NCI-H526 treated with DMSO at 0.1 percent for 48 hours (cell line): Measurements from ENCODE around the gene SPATA2L.
"Not testable (repeated sequence)": the region's sequence is repeated elsewhere in the genome, so short reads cannot be mapped to it uniquely, and the experiment has no call there.

Source experiments
- DNase-seq: peaks from one replicate; lab custom pipeline; 2025; lab: John Stamatoyannopoulos, UW

The SPATA2L gene

DNA sequence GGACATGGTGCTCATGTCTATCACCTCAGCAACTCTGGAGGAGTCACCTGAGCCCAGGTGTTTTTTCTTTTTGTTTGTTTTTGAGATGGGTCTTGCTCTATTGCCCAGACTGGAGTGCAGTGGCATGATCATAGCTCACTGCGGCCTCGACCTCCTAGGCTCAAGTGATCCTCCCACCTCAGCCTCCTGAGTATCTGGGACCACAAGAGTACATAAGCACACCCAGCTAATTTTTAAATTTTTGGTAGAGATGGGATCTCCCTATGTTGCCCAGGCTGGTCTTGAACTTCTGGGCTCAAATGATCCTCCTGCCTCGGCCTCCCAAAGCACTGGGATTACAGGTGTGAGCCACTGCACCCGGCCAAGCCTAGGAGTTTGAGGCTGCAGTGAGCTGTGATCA lies 11.9 kb downstream of the SPATA2L start:
- DNase-seq = not testable (repeated sequence)

DNA sequence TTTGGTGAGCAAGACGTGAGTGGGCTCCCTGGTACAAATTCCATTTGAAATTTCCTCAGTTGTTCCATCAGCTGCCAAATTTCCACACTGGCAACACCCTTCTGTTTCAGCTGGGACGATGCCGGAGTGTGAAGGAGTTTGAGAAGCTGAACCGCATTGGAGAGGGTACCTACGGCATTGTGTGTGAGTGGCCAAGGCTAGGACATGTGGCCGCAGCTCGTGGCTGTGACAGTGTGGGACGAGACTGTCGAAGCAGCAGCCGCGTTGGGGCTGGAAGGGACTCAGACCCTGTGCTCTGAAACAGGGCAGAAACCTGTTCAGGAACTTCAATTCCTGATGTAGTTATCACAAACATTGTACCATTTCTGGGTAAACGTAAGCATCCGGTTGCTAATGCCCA lies 12.4 kb downstream of the SPATA2L start:
- no peak for DNase-seq

DNA sequence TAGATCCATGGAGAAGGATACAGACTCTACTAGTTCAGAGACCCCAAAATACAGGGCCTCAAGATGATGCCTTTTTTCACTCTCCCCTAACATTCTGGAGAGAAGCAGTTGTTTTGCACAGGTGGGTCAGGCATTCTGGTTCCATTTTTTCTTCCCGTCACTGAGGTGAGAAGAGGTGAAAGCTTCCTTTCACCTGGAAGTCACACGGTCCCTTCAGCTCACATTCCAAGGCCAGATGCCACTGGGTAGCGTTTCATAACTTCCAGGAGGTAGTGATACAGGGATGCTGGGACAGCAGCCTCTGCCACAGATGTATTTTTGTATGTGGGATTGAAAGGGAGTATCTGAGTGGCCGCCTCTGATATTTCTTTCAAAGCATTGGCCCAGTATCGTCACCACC lies 13.1 kb downstream of the SPATA2L start:
- no peak for DNase-seq

DNA sequence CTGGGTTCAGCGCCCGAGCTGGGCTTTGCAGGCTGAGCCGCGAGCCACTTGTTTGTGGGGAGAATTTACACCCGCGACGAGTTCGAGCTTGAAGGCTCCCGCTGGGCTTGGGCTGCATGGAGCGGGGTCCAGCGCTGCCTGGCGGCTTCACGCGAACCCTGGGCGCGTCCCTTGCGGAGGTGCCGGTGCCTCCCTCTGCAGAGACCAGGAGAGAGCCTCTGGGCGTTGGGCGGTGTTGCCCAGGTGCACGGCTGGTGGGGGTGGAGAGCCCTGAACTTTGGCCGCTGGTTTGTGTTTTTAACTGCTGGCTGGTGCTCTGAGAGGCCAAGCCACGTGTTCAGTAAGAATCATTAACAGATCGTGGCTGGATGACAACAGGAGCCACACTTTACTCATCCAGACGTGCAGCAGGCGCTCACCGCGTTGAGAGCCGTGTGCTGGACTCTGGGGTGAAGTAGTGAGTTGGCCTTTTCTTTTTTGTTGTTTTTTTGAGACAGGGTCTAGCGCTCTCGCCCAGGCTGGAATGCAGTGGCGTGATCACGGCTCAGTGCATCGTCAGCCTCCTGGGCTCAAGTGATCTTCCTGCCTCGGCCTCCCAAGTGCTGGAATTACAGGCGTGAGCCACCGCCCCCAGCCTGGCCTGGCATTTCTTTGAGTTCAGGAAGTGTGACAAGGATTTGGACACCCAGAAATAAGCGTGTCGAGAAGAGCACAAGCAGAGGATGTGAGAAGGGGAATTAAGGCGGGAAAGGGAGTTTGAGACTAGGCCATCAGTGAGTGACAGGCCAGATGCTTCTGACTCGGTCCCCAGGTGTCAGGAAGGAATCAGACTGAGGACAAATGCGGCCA lies 14.2 kb downstream of the SPATA2L start:
- peak; percentile 8 for DNase-seq

DNA sequence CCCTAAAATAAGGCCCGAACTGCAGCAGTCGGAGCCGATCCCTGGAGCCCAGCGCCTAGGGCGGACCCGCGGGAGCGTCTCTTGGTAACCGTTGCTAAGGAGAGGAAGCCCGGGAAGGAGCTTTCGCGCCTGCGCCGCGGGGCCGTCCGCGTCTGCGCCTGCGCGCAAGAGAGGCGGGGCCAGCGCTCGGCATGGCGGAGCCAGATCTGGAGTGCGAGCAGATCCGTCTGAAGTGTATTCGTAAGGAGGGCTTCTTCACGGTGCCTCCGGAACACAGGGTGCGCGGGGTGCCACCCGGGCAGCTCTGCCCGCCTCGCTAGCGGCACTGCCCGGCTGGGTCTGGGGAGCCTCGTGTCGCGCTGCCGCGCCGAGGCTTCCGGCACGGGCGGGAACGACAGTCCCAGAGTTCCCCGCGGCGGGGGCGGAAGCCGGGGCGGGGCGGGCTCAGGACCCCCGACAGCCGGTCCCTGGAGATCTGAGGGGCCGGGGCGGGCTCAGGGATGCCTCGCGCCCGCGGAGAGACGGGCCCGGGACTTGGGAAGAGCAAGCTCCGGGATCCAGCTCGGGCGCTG lies 14.9 kb downstream of the SPATA2L start, which contains the start of gene CDK10:
Gene CDK10 (plus strand): TSS at position 170 of the 572 bp plus-strand sequence. CDS start 22 bp downstream, at position 192.
- peak; percentile 72 for DNase-seq

DNA sequence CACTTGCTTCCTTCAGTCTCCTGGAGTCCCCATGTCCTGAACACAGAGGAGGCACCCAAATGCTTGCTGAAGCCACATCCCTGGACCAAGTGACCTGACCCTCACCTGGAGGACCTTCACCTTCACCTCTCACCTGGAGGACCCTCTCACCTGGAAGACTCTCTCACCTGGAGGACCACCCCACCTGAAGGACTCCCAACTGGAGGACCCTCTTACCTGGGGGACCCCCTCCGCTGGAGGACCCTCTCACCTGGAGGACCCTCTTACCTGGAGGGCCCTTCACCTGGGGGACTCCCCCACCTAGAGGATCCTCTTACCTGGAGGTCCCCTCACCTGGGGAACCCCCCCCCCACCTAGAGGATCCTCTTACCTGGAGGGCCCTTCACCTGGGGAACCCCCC lies 15.6 kb downstream of the SPATA2L start:
- DNase-seq = no peak

DNA sequence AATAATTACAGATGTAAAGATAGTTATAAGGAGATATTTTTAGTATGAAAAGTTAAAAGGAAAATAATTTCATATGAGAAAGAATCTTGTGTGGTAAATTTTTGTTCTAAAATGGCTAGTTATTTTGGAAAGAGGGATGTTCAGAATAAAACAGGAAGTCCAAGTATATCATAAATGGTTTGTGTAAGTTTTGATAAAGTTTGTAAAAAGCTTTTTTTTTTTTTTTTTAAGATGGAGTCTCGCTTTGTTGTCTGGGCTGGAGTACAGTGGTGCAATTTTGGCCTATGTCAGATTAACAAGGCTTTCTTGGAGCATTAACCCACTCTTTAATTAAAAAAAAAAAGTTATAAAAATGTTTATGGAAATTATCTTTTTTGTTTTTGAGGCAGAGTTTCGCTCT lies 23.2 kb downstream of the SPATA2L start:
- DNase-seq = no peak

DNA sequence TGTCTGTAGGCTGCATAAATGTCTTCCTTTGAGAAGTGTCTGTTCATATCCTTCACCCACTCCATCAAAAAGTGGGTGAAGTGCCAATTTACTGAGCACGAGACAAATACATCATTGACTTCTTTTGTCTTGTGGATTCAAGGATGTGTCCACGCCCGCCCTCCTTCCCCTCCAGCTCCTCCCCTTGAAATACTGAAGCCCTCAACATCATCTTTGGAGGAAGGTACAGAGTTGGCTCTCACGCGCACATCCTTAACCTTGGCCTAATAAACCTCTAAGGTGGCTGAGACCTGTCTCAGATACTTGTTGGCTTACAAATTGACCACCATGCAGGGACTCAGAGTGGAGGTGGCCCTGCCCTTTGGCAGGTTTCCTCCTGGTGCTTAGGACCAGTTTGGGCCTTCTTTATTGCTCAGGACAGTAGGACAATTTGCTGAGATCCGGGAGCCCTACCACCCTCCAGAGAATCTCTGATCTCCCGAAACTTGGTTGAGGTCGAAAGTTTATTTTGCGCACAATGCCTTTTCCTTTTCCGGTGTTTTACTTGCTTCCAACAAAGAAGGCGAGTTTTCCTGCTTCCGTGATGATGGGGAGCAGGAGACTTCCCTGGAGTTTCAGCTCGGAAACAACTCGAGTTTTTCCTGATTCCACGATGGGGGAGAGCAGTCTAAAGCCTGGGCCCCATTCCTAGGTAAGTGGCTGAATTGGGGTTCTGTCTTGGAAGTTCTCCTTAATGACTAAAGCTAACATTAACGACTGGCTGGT lies 29.1 kb downstream of the SPATA2L start:
- DNase-seq = no peak

DNA sequence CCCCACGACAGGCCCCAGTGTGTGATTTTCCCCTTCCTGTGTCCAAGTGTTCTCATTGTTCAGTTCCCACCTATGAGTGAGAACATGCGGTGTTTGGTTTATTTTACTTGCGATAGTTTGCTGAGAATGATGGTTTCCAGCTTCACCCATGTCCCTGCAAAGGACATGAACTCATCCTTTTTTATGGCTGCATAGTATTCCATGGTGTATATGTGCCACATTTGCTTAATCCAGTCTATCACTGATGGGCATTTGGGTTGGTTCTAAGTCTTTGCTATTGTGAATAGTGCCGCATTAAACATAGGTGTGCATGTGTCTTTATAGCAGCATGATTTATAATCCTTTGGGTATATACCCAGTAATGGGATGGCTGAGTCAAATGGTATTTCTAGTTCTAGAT lies 29.9 kb downstream of the SPATA2L start:
- DNase-seq = not testable (repeated sequence)

DNA sequence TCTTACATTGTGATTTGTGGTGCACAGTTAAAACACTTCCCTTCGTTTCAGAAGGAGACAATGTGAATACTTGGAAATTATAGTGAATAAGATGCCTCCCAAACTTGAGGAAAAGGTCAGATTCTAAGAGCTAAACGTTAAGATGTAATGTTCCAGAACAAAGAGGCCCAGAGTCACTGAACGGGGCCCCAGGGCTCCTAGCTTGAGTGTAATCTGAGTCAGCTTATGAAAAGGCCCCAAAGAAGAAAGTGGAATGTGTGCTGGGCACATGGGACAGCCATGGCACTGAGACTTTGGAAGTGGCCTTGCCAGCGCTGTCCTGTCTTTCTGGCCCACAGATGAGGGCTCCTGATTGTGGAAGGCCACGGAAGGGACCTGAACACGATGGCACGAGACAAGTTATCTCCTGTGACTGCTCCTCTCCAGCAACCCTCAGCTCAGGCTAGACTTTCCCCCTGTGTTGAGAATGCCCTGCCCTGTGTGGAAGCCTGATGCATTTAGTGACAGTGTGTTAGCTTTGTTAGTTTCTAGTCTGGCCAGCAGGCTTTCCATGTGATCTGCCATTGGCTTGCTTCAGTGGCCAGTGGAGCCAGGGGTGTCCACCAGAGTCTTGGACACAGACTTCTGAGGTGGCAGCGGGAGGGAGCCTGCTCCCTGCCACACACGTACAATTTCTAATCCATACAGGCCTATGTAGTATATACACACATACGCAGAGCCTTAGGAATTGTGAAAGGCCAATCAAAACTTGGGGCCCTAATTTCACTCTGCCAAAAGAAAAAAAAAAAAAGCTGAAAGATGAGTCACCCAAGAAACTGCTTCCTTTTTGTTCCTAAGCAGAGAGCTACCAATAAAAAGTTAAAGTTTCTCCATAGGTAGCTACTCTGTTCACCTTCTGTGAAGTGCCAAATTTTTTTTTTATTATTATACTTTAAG lies 30.7 kb downstream of the SPATA2L start:
- DNase-seq = no peak

DNA sequence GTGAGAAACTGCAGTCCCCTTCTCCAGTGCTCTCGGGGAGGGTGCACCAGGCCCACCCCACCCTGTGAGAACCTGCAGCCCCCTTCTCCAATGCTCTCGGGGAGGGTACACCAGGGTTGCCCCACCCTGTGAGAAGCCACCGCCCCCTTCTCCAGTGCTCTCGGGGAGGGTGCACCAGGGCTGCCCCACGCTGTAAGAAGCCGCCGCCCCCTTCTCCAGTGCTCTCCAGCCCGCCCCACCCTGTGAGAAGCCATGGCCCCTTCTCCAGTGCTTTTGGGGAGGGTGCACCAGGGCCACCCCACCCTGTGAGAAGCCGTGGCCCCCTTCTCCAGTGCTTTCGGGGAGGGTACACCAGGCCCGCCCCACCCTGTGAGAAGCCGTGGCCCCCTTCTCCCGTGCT lies 31.8 kb downstream of the SPATA2L start:
- DNase-seq = no peak

DNA sequence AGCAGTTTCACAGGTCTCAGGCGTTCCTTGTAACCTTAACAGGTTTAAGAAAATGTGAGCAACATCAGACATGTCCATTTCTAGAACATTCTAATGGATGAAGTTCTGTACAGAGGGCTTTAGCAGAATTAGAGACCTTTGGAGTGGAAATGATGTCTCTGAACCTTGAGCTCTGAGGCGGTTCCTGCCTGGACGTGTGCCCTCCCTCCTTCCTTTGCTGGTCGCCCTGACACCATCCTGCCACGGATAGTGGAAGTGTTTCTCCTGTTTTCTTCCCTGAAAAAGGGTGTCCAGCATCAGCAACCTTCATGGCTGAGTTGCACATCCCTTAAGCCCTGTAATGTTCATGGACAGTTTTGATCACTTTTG lies 32.7 kb downstream of the SPATA2L start:
- DNase-seq = no peak

DNA sequence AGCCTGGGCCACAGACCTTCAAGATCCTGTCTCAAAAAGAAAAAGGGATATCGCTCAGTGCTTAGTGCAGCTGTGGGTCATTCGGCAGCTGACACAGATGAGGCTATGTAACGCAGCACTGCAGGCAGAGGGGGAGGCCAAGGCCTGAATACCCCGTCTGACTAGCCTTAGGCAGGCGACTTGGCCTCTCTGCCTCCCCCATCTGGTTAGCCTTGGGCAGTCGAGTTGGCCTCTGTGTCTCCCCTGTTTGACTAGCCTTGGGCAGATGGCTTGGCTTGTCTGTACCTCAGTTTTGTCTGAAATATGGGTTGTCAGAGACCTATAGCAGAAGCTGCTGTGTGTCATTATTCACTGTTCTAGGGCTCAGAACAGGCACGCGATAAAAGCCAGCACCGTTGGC lies 33.9 kb downstream of the SPATA2L start:
- no peak for DNase-seq

DNA sequence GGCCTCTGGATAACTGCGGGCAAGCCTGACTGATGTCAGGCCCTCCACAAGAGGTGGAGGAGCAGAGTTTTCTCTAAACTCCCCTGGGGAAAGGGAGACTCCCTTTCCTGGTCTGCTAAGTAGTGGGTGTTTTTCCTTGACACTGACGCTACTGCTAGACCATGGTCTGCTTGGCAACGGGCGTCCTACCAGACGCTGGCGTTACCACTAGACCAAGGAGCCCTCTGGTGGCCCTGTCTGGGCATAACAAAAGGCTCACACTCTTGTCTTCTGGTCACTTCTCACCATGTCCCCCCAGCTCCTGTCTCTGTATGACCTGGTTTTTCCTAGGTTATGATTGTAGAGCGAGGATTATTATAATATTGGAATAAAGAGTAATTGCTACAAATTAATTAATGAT lies 34.5 kb downstream of the SPATA2L start:
- not testable (repeated sequence) for DNase-seq

DNA sequence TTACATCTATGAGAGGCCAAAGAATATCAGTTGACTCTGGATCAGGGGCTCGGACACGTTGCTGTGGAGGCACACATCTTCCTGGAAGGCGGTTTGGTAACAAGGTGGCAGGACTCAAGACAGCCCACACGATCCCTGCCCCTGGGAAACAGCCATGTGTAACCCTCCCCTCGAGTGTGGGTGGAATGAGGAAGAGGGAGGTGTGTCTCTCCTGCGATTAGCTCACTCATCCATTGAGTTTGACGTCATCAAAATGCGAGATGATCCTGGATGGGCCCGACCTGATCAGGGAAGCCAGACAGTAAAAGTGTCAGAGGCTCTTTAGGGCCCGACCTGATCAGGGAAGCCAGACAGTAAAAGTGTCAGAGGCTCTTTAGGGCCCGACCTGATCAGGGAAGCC lies 37.3 kb downstream of the SPATA2L start:
- not testable (repeated sequence) for DNase-seq

DNA sequence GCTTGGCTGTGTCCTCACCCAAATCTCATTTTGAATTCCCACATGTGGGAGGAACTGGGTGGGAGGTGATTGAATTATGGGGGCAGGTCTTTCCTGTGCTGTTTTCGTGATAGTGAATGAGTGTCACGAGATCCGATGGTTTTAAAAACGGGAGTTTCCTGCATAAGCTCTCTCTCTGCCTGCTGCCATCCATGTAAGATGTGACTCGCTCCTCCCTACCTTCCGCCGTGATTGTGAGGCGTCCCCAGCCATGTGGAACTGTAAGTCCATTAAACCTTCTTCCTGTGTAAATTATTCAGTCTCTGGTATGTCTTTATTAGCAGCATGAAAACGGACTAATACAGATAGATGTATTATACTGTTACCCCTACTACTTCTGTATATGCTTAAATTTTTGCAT lies 40.3 kb downstream of the SPATA2L start:
- no peak for DNase-seq

DNA sequence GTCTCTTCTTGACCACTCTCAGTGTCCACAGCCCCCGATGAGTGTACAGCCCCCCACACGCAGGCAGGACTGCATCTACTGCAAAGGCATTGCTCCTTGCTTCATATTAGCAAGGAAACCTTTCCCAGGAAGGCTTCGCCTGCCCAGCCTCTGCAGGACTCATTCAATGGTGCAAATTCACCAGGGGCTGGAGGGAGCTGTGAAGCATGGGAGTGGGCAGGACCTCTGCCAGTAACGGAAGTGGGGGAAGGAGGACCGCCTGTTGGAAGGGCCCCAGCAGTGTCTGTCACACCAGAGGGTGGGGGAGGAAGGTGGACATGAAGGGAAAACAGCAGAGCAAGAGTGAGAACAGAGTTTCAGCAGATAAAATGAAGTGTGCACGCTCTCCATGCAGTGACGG lies 41.4 kb downstream of the SPATA2L start:
- DNase-seq = no peak

DNA sequence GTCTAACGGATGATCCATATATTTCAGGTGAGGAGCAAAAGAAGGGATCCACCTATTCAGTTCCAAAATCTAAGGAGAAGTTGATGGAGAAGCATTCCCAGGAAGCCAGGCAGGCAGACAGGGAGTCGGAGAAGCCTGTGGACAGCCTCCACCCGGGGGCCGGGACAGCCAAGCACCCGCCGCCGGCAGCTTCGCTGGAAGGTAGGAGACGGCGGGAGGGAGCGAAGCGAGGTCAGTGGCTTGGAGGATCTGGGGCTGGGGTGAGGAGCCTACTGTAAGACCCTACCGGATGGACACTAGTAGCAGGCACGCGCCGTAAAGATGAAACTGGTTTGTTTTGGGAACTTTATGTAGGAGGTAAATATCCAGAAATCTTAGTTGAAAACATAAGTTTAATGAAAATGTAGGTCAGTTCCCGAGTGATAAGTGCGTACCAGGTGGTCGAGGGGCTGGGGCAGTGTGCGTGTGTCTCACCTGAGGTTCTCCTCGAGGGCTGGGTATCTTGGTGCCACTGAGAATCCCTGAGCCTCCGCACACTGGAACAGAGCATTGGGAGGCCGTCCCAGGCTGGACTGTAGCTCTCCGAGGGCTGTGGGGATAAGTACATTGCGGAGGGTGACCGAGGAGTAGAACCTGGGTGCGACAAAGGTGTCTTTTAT lies 43.2 kb downstream of the SPATA2L start:
- DNase-seq = no peak

DNA sequence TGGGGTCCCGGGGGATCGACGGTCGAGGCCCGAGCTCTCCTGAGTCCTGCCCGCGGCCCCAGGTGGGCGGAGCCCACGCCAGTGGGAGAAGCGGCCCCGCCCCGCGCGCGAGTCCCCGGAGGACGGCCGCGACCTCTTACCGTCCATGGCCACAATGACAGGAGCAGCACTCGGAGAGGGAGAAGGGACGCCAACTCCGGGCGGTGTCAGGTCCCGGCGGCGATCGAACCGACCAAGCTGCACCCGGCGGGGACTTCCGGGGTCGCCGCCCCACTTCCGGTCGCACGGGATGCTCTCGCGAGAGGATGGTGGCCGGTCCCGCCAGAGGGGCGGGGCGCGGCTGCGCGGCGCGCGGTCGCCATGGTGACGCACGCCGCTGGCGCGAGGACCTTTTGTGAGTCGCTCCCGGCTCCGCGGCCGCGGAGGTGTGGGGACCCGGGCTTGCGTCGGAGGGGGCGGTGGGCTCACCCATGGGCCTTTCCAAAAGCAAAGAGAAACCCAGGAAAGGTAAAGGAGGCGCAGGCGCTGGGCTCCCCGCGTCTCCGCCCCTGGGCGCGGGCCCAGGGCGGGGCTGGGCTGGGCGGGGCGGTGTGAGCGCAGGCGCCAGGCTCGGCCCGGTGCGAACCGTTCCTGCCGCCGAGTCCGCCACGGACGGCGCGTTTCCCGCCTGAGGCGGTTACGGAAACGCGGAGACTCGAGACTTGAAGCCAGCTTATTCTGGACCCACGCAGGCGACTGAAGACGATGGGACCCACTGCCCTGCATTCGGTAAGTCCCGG lies 43.9 kb downstream of the SPATA2L start, which contains the start of the genes CHMP1A and SPATA33:
Gene CHMP1A (minus strand): TSS at position 267 of the 779 bp plus-strand sequence. CDS start 120 bp downstream, at position 147.
Gene SPATA33 (plus strand): TSS at position 395 of the 779 bp plus-strand sequence. CDS start 76 bp downstream, at position 471.
- peak; percentile 32 for DNase-seq
